Measurements from ENCODE around the gene APH1B. TPM values are rescaled to one million over a fixed set of nuclear protein-coding genes. Genes with fewer than 3 reads are reported as not detected.

Gene APH1B
- total and polyA plus RNA-seq, 4 donors, result 2.0 to 10.6 (median 4.6) TPM

GRCh38 chr15:63348392-63348791, 71.0 kb downstream of the APH1B start:
- Histone ChIP-seq H3K9ac (ENCODE audit: low read depth in 1 of 2, low read length in 2 of 2) (no peak overlapping the region), H3K9me3 (ENCODE audit: control insufficient read depth in 4 of 4, low read length in 3 of 4) (no peaks in the 10 kb centered on the region), H3K36me3 (ENCODE audit: control insufficient read depth in 4 of 4, insufficient read depth in 3 of 4, low read depth in 1 of 4, low read length in 3 of 4) (no peaks in the 10 kb centered on the region), H3K4me3 (ENCODE audit: low read depth in 1 of 3, low read length in 3 of 3) (no peak overlapping the region), H3K27me3 (ENCODE audit: control insufficient read depth in 4 of 4, insufficient read depth in 4 of 4, low read length in 3 of 4) (no peaks in the 10 kb centered on the region), H3K4me1 (ENCODE audit: control insufficient read depth in 4 of 4, insufficient read depth in 4 of 4, low read length in 3 of 4) (no peaks in the 10 kb centered on the region), H3K27ac (ENCODE audit: low read depth in 1 of 2, low read length in 2 of 2) (no peak overlapping the region)
- TF ChIP-seq ZBTB33 (IDR thresholded peaks at IDR 0.05) (no peak), JUND (IDR thresholded peaks at IDR 0.05) (no peak), REST (IDR thresholded peaks at IDR 0.05) (no peak), RAD21 (IDR thresholded peaks at IDR 0.05) (no peak), SP1 (IDR thresholded peaks at IDR 0.05) (no peak), EGR1 (IDR thresholded peaks at IDR 0.05; ENCODE audit: low read depth in 2 of 2) (no peak), RXRA (IDR thresholded peaks at IDR 0.05) (no peak), GABPA (IDR thresholded peaks at IDR 0.05 in 1 of 2, conservative IDR thresholded peaks at IDR 0.05 in 1 of 2) (no peak), FOXA2 (IDR thresholded peaks at IDR 0.05) (no peak), MAX (IDR thresholded peaks at IDR 0.05) (no peak)
- DNase-seq (ENCODE audit: low spot score), result no peak
- WGBS, result 66% methylated on average over 7 of the region's 7 CpGs

- Histone ChIP-seq H3K4me1 (ENCODE audit: control insufficient read depth in 4 of 4, insufficient read depth in 4 of 4, low read length in 3 of 4) (peaks cover 0 to 3% (median 0%) of the 10 kb centered on the region in 4 donors), H3K9ac (ENCODE audit: low read depth in 1 of 2, low read length in 2 of 2) (no peak overlapping the region), H3K9me3 (ENCODE audit: control insufficient read depth in 4 of 4, low read length in 3 of 4) (no peaks in the 10 kb centered on the region), H3K36me3 (ENCODE audit: control insufficient read depth in 4 of 4, insufficient read depth in 3 of 4, low read depth in 1 of 4, low read length in 3 of 4) (no peaks in the 10 kb centered on the region), H3K27me3 (ENCODE audit: control insufficient read depth in 4 of 4, insufficient read depth in 4 of 4, low read length in 3 of 4) (no peaks in the 10 kb centered on the region), H3K27ac (ENCODE audit: low read depth in 1 of 2, low read length in 2 of 2) (no peak overlapping the region), H3K4me3 (ENCODE audit: low read depth in 1 of 3, low read length in 3 of 3) (no peak overlapping the region)
- 87% methylated on average over 6 of the region's 6 CpGs for WGBS
- TF ChIP-seq GABPA (IDR thresholded peaks at IDR 0.05 in 1 of 2, conservative IDR thresholded peaks at IDR 0.05 in 1 of 2), result no peak
- TF ChIP-seq JUND (IDR thresholded peaks at IDR 0.05), result no peak
- TF ChIP-seq, protein P1, sequence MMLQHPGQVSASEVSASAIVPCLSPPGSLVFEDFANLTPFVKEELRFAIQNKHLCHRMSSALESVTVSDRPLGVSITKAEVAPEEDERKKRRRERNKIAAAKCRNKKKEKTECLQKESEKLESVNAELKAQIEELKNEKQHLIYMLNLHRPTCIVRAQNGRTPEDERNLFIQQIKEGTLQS (IDR thresholded peaks at IDR 0.05), result no peak
- no peak for TF ChIP-seq FOXA2 (IDR thresholded peaks at IDR 0.05)
- no peak for DNase-seq (ENCODE audit: low spot score)
Measured at GRCh38 chr15:63349156-63349555, 71.8 kb downstream of the APH1B start.

- Histone ChIP-seq H3K9me3 (ENCODE audit: control insufficient read depth in 4 of 4, low read length in 3 of 4) (no peaks in the 10 kb centered on the region), H3K36me3 (ENCODE audit: control insufficient read depth in 4 of 4, insufficient read depth in 3 of 4, low read depth in 1 of 4, low read length in 3 of 4) (no peaks in the 10 kb centered on the region), H3K27ac (ENCODE audit: low read depth in 1 of 2, low read length in 2 of 2) (no peak overlapping the region), H3K4me1 (ENCODE audit: control insufficient read depth in 4 of 4, insufficient read depth in 4 of 4, low read length in 3 of 4) (peaks cover 0 to 3% (median 0%) of the 10 kb centered on the region in 4 donors), H3K27me3 (ENCODE audit: control insufficient read depth in 4 of 4, insufficient read depth in 4 of 4, low read length in 3 of 4) (no peaks in the 10 kb centered on the region), H3K9ac (ENCODE audit: low read depth in 1 of 2, low read length in 2 of 2) (no peak overlapping the region), H3K4me3 (ENCODE audit: low read depth in 1 of 3, low read length in 3 of 3) (no peak overlapping the region)
- DNase-seq (ENCODE audit: low spot score), result no peak
- 96% methylated on average over 5 of the region's 5 CpGs for WGBS
- TF ChIP-seq REST (IDR thresholded peaks at IDR 0.05), result no peak
- TF ChIP-seq, protein P1 (IDR thresholded peaks at IDR 0.05), result no peak
- no peak for TF ChIP-seq HNF4A (conservative IDR thresholded peaks at IDR 0.05)
- TF ChIP-seq YY1 (IDR thresholded peaks at IDR 0.05), result no peak
- no peak for TF ChIP-seq RAD21 (IDR thresholded peaks at IDR 0.05)
- no peak for TF ChIP-seq ZBTB33 (IDR thresholded peaks at IDR 0.05)
Measured at GRCh38 chr15:63349621-63350020, 72.2 kb downstream of the APH1B start.
